ENCODE measurements around the gene BIN1.

Gene BIN1

DNA sequence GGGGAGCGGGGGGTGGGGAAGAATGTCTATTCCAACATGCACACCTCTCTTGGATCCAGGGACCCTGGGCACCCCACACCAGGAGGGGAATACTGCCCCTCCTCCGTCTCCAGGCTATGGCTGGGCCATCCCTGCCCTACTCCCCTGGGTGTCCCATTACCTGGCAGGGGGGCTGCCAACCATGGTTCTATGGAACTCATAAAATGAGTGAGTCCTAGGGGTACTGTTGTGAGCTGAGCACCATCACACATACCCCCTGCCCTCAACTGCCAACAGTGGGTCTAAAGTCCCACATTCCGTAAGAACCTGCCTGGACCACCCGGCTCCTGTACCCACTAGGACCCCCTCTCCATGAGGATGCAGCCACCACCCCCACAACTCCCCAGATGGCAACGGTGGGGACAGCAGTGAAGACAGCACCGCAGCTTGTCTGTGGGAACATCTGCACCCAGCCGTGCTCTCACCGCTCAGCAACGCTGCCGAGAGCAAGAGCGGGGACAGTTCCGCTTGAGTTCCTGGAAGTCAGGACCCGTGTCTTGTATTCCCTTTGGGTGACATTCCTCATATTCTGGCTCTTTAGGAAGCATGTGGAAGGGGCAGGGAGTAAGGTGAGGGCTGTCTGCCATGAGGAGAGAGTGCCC, 41.5 kb downstream of the BIN1 start:
- TF ChIP-seq, protein P1, sequence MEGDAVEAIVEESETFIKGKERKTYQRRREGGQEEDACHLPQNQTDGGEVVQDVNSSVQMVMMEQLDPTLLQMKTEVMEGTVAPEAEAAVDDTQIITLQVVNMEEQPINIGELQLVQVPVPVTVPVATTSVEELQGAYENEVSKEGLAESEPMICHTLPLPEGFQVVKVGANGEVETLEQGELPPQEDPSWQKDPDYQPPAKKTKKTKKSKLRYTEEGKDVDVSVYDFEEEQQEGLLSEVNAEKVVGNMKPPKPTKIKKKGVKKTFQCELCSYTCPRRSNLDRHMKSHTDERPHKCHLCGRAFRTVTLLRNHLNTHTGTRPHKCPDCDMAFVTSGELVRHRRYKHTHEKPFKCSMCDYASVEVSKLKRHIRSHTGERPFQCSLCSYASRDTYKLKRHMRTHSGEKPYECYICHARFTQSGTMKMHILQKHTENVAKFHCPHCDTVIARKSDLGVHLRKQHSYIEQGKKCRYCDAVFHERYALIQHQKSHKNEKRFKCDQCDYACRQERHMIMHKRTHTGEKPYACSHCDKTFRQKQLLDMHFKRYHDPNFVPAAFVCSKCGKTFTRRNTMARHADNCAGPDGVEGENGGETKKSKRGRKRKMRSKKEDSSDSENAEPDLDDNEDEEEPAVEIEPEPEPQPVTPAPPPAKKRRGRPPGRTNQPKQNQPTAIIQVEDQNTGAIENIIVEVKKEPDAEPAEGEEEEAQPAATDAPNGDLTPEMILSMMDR (IDR thresholded peaks at IDR 0.05; ENCODE audit: control insufficient read depth, insufficient read depth, low read depth, low read length, missing control alignments) = no peak
- H3K4me3 ChIP-seq (ENCODE audit: control insufficient read depth, low read depth, low read length) = no peak overlapping the region
- no peak for DNase-seq (ENCODE audit: low read depth)

DNA sequence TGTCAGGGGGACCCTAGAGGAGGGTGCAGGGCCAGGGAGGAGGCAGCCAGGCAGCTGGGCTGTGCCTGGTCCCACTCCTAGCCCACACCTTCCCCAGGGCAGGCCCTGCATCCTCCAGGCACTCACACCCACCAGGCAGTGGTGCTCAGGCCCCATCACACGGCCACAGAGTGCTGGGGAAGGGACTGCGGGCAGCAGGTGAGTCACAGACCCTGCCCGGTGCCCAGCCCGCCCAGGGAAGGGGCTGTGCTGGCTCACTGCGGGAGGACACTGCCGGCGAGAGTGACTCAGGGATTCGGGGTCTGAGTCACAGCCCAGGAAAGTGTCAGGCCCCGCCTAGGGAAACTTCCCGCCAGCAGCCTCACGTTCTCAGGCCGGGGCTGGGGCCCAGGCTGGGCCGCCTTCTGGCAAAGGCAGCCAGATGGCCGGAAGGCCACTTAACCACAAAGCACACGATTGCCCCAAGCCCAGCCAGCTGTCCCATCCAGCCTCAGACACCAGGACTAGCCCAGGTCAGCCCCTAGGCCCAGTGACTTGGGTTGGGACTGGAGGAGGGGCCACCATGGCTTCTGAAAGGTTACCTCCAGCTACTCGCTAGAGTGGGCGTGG, 42.2 kb downstream of the BIN1 start:
- no peak overlapping the region; the same call in 1 of the 2 replicates for H3K4me3 ChIP-seq (ENCODE audit: control insufficient read depth, low read depth, low read length)
- TF ChIP-seq, protein P1 (IDR thresholded peaks at IDR 0.05; ENCODE audit: control insufficient read depth, insufficient read depth, low read depth, low read length, missing control alignments) = peak; percentile 46
- peak; percentile 86 for DNase-seq (ENCODE audit: low read depth)

DNA sequence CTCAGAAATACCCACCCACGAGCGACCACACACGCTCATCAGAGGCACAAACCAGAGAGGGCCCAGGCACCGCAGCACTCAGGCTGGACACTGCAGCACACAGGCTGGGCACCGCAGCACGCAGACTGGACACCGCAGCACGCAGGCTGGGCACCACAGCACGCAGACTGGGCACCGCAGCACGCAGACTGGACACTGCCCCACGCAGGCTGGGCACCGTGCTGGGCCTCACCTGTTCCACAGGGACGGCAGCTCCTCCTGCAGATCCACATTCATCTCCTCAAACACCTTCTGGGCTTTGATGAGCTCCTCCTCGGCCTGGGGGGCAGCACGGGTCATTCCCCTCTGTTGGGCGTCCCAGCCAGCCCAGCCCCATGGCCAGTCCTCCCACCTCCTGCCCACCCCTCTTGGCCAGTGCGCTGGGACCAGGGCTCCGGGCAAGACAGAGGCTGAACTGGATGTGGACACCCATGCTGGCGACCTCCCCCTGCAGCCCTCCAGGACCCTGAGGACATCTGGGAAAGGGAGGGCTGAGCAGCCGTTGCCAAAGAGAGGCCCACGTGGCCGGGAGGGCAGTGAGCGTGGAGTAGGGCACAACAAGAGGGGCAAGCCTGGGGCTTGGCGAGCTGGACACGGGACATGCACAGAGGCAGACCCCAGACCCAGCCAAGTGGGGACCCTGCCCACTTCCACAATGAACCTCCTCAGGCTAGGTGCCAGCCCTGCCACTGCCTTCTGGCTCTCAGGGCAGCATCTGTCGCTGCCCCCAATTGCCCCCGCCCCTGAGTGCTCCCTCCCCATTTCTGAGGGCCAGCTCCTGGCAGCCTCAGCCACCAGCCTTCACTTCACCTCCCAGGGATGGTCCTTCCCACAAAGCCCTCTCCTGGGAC, 43.0 kb downstream of the BIN1 start:
- no peak for DNase-seq (ENCODE audit: low read depth)
- TF ChIP-seq, protein P1 (IDR thresholded peaks at IDR 0.05; ENCODE audit: control insufficient read depth, insufficient read depth, low read depth, low read length, missing control alignments) = no peak
- H3K4me3 ChIP-seq (ENCODE audit: control insufficient read depth, low read depth, low read length) = no peak overlapping the region

DNA sequence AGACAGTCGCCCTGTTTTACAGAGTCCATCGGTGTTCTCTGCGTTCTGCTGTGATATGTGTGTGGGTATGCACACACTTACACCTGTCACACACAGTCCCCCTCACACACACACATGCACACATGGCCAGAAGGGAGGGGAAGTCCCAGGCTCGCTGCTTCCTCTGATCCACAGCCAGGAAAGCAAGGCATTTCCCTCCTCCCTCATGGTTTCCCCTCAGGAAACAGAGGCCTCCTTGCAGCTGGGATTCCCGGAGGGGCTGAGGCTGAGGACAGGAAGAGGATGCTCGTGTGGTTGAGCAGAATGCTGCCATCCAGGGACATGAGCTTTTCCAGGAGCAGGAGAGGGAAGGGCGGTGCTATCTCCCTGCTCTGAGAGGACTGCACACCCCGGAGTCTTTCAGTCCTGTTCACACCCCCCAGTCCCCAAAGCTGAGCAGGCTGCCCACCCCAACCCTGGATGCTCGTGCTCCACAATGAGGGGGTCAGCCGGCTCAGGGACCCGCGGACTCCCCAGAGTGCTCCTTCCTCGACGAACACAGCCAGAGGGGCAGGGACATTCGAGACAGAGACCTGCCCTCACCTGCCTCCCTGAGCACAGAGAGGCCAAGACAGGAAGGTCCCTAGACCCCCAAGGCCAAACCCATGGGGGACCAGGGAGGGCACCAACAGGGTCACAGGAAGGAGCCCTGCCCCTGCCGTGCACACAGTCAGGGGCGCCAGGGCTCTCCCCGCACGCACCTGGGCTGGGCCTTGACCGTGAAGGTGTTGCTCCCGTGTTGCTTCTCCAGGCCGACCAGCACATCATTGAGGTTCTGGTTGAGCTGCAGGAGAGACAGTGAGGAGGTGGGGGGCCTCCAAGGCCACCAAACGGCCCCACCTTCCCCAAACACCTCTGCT, 45.3 kb downstream of the BIN1 start:
- TF ChIP-seq, protein P1 (IDR thresholded peaks at IDR 0.05; ENCODE audit: control insufficient read depth, insufficient read depth, low read depth, low read length, missing control alignments) = no peak
- H3K4me3 ChIP-seq (ENCODE audit: control insufficient read depth, low read depth, low read length) = no peak overlapping the region
- no peak for DNase-seq (ENCODE audit: low read depth)

DNA sequence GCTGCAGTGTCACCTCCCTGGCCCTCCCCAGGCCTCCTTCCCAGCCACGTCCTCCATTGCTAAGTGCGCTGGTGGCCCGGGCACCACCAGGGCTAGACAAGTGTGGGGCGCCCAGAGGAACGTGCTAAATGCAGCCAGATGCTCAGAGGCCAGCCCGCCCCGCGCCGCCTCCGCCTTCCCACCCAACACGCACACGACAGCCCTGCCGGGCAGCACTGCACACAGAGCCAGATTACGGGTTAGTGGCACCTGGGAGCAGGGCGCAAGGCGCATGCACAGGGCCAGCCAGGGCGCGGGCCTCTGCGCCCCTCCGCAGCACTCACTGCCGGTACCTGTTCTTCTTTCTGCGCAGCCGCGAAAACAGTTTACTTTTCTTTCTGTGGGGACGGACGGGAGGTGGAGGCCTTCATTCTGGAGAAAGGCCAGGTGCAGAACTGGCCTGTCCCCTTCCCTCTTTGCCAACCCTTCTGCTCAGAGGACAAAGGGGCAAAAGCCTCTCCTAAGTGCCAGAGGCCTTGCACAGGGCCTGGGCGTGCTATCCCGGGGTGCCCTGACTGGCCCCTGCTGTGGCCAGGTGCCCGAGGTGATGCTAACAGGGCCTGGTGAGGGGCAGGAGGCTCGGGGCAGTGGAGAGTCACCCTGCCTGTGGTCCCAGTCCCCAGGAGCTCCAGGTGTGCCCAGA, 46.5 kb downstream of the BIN1 start:
- TF ChIP-seq, protein P1 (IDR thresholded peaks at IDR 0.05; ENCODE audit: control insufficient read depth, insufficient read depth, low read depth, low read length, missing control alignments) = no peak
- no peak for DNase-seq (ENCODE audit: low read depth)
- H3K4me3 ChIP-seq (ENCODE audit: control insufficient read depth, low read depth, low read length) = no peak overlapping the region
